Uterus (tissue), 4 donors: ENCODE results near the gene VWDE. TPM values are rescaled to one million over a fixed set of nuclear protein-coding genes. Genes with fewer than 3 reads are reported as not detected.

Source experiments
- DNase-seq, 2 donors: peaks; one replicate each; pipeline ENCODE4 v3.0.0-alpha.2; 2019 to 2020
- H3K27ac ChIP-seq, 2 donors: fragments of 200-600 bp; sonication (generic); 1 replicate in 1 of 2; 2 replicates in 1 of 2; pipeline ENCODE4 v1.5.1; 2016 to 2018
- H3K27me3 ChIP-seq, 2 donors: fragments of 200-600 bp; sonication (generic); one replicate each; pipeline ENCODE4 v1.5.1; 2018 to 2019; ENCODE audit warnings: control low read depth in 1 of 2
- H3K36me3 ChIP-seq, 2 donors: fragments of 200-600 bp; sonication (generic); one replicate each; pipeline ENCODE4 v1.5.1; 2019; ENCODE audit warnings: control low read depth in 1 of 2
- H3K4me1 ChIP-seq, 2 donors: fragments of 200-600 bp; sonication (generic); one replicate each; pipeline ENCODE4 v1.5.1; 2018 to 2019; ENCODE audit warnings: control low read depth in 1 of 2
- H3K4me3 ChIP-seq, 2 donors: fragments of 200-600 bp; sonication (generic); 1 replicate in 1 of 2; 2 replicates in 1 of 2; pipeline ENCODE4 v1.5.1; 2018 to 2019; ENCODE audit warnings: mild to moderate bottlenecking in 1 of 2
- H3K9me3 ChIP-seq, 2 donors: fragments of 200-600 bp; sonication (generic); one replicate each; pipeline ENCODE4 v1.5.1; 2019; ENCODE audit warnings: control low read depth in 1 of 2
- POLR2A ChIP-seq, 2 donors: fragments of 450-650 bp; IDR thresholded peaks; one replicate each; pipeline ENCODE4 v1.6.1; 2016; ENCODE audit warnings: antibody characterized with exemption in 2 of 2, mild to moderate bottlenecking in 1 of 2, moderate library complexity in 1 of 2
- intact Hi-C: fragments of 100-400 bp; cut with DNase I; formaldehyde crosslinking; loops from one replicate; pipeline ENCODE4 v1.15.1; 2023; ENCODE audit warnings: low total_unique reads
- total RNA-seq, 4 donors: library from RNA; depleted of rRNA in 3 of 4; stranded (reverse); fragments of >200 nt in 3 of 4; gene quantifications; one replicate each; pipeline versions ENCODE4 v1.1.0 to v1.2.4, GENCODE V29; 2014 to 2023
- TF ChIP-seq, protein P1 (sequence below), 4 experiments: fragments of 200-600 bp in 2 of 4; fragments of 450-650 bp in 2 of 4; sonication (generic) in 2 of 4; IDR thresholded peaks; one replicate each; pipeline ENCODE4 v1.5.1; 2016 to 2019; ENCODE audit warnings: antibody characterized with exemption in 4 of 4, mild to moderate bottlenecking in 2 of 4, moderate library complexity in 1 of 4
- donor health status: DM: yes; HTN: yes; CAD: no.

Gene VWDE
- total RNA-seq, 4 donors from 2014 or later: 0.95 to 23.2 TPM; not detected in 2

DNA sequence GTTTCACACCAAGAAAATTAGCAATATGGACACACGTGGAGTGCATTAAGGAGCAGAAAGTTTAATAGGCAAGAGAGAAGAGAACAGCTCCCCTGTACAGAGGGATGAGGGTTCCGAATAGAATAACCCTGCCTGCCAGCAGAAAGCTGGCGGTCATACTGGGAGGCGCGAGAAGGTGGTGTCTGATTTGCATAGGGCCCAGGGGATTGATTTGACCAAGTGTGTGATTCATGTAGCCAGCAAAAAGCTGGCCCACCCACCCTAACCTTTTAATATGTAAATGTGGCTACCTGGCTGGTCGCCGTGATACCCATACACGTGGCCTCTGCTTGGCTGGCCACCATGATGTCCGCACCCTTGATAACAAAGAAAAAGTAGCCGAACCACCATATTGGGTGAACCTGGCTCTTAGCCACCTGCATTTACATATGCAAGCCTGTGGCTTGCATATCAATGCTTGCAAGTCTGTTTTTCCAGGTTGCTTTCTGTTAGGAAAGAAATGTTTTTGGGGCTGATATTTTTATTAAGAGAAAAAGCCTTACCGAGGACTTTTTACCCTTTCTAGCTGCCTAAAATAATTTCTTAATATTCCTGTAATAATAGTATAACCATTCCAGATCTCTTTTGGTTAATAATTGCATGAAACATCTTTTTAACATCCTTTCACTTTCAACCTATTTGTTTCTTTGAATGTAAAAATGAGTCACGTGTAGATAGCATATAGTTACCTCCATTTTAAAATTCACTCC lies 20.5 kb upstream of the VWDE start:
- Histone ChIP-seq H3K9me3 (no peaks in the 10 kb centered on the region), H3K4me1 (no peaks in the 10 kb centered on the region), H3K27me3 (no peaks in the 10 kb centered on the region), H3K4me3 (no peak overlapping the region), H3K36me3 (no peaks in the 10 kb centered on the region), H3K27ac (no peak overlapping the region)
- no peak for DNase-seq
- TF ChIP-seq, protein P1, sequence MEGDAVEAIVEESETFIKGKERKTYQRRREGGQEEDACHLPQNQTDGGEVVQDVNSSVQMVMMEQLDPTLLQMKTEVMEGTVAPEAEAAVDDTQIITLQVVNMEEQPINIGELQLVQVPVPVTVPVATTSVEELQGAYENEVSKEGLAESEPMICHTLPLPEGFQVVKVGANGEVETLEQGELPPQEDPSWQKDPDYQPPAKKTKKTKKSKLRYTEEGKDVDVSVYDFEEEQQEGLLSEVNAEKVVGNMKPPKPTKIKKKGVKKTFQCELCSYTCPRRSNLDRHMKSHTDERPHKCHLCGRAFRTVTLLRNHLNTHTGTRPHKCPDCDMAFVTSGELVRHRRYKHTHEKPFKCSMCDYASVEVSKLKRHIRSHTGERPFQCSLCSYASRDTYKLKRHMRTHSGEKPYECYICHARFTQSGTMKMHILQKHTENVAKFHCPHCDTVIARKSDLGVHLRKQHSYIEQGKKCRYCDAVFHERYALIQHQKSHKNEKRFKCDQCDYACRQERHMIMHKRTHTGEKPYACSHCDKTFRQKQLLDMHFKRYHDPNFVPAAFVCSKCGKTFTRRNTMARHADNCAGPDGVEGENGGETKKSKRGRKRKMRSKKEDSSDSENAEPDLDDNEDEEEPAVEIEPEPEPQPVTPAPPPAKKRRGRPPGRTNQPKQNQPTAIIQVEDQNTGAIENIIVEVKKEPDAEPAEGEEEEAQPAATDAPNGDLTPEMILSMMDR (IDR thresholded peaks at IDR 0.05): no peak
- intact Hi-C loops: no loop called here

DNA sequence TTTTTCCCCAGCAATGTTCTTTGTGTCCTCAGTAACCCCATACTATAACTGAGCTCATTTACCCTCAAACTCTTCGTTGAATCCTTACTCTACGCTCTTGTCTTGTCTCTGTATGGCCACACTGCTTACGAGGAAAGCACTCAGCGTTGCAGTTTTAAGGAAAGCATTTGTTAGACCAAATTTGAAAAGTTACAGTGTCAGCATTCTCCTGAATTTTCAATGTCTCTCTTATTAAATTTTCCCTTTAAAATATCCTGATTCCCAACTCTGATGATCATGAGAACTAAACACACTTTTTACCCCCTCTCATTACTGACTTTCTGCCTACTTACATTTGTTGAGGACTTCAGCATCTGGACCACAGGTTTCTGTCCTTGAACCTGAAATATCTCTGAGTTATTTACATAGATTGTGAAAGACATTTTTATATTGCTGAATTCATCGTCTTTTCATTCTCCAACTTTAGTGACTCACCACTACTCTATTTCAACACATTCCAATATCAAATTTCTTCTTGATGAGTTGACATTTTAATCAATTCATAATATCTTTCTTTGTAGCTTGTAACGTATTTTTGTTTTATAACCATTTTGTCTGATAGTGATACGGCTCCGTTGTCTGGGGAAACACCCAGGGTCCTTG lies 19.8 kb upstream of the VWDE start:
- no peak overlapping the region for H3K27ac ChIP-seq
- no peaks in the 10 kb centered on the region for H3K27me3 ChIP-seq
- TF ChIP-seq, protein P1 (IDR thresholded peaks at IDR 0.05): no peak
- TF ChIP-seq POLR2A (IDR thresholded peaks at IDR 0.05): no peak
- H3K4me3 ChIP-seq: no peak overlapping the region
- no peaks in the 10 kb centered on the region for H3K4me1 ChIP-seq
- no peaks in the 10 kb centered on the region for H3K36me3 ChIP-seq
- intact Hi-C loops: no loop called here
- H3K9me3 ChIP-seq: no peaks in the 10 kb centered on the region
- no peak for DNase-seq

DNA sequence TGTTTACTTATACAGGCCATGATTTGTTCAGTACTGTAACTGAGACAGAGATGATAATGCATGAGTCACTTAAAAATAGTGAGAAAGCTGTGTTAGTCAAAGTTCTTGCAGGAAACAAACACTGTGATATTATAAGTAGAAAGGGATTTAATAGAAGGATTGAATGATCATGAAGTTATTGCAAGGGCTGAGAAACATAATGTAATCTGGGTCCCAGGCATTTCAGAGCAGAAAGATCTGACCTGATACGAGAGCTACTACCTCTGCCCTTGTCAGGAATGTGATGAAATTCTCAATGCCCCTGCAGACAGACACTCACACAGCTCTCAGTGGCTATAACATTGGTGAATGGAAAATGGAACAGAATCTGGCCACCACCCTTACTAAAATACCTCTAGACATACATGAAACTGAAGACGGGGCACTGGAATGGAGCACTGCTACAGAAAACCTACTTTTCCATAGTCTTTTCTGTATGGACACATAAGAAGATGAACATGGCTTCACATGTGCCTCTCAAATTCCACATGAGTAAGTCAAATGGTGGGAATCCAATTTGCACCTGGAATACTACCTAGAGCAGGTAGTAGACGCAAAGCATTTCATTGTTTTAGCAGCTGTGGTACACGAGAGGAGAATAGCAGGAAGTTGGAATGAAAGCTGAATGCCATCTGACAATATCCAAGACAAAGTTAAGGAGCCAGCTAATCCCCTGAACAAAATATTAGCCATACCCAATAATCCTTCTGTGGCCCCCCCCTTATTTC lies 19.1 kb upstream of the VWDE start:
- DNase-seq: no peak
- intact Hi-C loops: no loop called here

DNA sequence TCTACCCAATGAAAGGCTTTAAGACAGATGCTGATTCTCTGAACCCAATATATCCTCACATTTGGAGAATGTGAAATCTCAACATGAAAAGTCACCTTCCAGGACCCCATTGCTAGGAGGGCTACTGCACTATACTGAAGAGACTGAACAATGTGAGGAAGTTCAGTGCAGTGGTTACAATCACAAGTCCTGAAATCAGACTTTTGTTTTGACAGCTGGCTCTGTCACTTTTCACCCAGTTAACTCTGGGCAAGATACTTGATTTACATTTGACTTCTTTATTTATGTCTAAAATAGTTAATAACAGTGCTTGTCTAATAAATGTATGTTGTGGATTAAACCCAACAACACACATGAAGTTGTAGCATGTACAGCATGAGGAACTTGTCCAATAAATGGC lies 14.8 kb upstream of the VWDE start:
- TF ChIP-seq, protein P1 (IDR thresholded peaks at IDR 0.05): no peak
- no peak for TF ChIP-seq POLR2A (IDR thresholded peaks at IDR 0.05)
- Histone ChIP-seq H3K27ac (no peak overlapping the region), H3K4me1 (no peaks in the 10 kb centered on the region), H3K9me3 (no peaks in the 10 kb centered on the region), H3K27me3 (no peaks in the 10 kb centered on the region), H3K36me3 (no peaks in the 10 kb centered on the region), H3K4me3 (no peak overlapping the region)
- DNase-seq: no peak
- intact Hi-C loops: no loop called here

More for the DNA sequence above, 19.1 kb upstream of the VWDE start:
- no peaks in the 10 kb centered on the region for H3K9me3 ChIP-seq
- no peak overlapping the region for H3K27ac ChIP-seq
- H3K4me3 ChIP-seq: no peak overlapping the region
- TF ChIP-seq, protein P1 (IDR thresholded peaks at IDR 0.05): no peak
- TF ChIP-seq POLR2A (IDR thresholded peaks at IDR 0.05): no peak
- no peaks in the 10 kb centered on the region for H3K4me1 ChIP-seq
- H3K36me3 ChIP-seq: no peaks in the 10 kb centered on the region
- no peaks in the 10 kb centered on the region for H3K27me3 ChIP-seq

DNA sequence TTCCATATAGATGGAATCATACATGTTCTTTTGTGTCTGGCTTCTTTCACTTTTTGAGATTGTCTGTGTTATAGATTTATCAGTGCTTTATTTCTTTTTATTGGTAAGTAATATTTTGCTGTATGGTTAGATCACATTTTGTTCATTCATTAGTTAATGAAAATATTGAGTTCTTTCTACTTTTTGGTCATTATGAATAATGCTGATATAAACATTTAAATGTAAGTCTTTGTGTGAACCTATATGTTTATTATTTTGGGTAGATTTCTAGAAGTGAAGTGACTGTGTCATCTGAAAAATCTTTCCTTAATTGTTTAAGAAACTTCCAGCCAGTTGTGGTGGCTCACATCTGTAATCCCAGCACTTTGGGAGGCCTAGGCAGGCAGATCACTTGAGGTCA lies 11.4 kb upstream of the VWDE start:
- Histone ChIP-seq H3K4me3 (no peak overlapping the region), H3K27ac (no peak overlapping the region), H3K27me3 (no peaks in the 10 kb centered on the region), H3K36me3 (no peaks in the 10 kb centered on the region), H3K9me3 (no peaks in the 10 kb centered on the region), H3K4me1 (no peaks in the 10 kb centered on the region)
- intact Hi-C loops: no loop called here
- no peak for TF ChIP-seq POLR2A (IDR thresholded peaks at IDR 0.05)
- TF ChIP-seq, protein P1 (IDR thresholded peaks at IDR 0.05): no peak
- no peak for DNase-seq
